Prostate gland (tissue), 2 donors: ENCODE data around the gene PLEKHM3. TPM values are rescaled to one million over a fixed set of nuclear protein-coding genes. Genes with fewer than 3 reads are reported as not detected.

Experiments used
- DNase-seq: peaks from one replicate; pipeline ENCODE4 v3.0.0-alpha.2; 2019; ENCODE audit warnings: low spot score
- H3K27ac ChIP-seq, 2 donors: fragments of 200-600 bp; sonication (generic); 2 replicates each; pipeline ENCODE4 v1.5.1; 2017 to 2019
- H3K27me3 ChIP-seq: fragments of 200-600 bp; sonication (generic); replicated peaks from 2 replicates; pipeline ENCODE4 v1.5.1; 2019; ENCODE audit not compliant: insufficient read depth
- H3K36me3 ChIP-seq, 2 donors: fragments of 200-600 bp; sonication (generic); 1 replicate in 1 of 2; 2 replicates in 1 of 2; pipeline versions ENCODE4 v1.5.1 to v1.8.1; 2017 to 2019
- H3K4me1 ChIP-seq: fragments of 200-600 bp; sonication (generic); replicated peaks from 2 replicates; pipeline ENCODE4 v1.5.1; 2019
- H3K4me3 ChIP-seq, 2 donors: fragments of 200-600 bp; sonication (generic); 2 replicates each; pipeline ENCODE4 v1.5.1; 2017 to 2019
- H3K9me3 ChIP-seq: fragments of 200-600 bp; sonication (generic); 2 replicates; pipeline ENCODE4 v1.5.1; 2017
- POLR2A ChIP-seq: fragments of 450-650 bp; IDR thresholded peaks from one replicate; pipeline ENCODE4 v1.6.1; 2016; ENCODE audit warnings: antibody characterized with exemption, mild to moderate bottlenecking
- POLR2AphosphoS5 ChIP-seq: sonication (generic); formaldehyde crosslinking; IDR thresholded peaks from one replicate; pipeline ENCODE4 v1.6.1; 2017; ENCODE audit warnings: antibody characterized with exemption
- WGBS: methylation state at CpG from one replicate; pipeline ENCODE4 v1.1.5; 2018; 5-methylcytosine and 5-hydroxymethylcytosine counted together
- intact Hi-C: fragments of 100-400 bp; cut with DNase I; formaldehyde crosslinking; loops from one replicate; pipeline ENCODE4 v1.14.2; 2022
- total RNA-seq, 2 donors: library from RNA; depleted of rRNA; stranded (reverse); fragments of >200 nt; gene quantifications; one replicate each; pipeline ENCODE4 v1.1.0, GENCODE V29; 2016
- TF ChIP-seq, protein P1 (sequence below), 4 experiments: fragments of 200-600 bp in 2 of 4; fragments of 450-650 bp in 2 of 4; sonication (generic) in 2 of 4; IDR thresholded peaks; 1 replicate in 3 of 4; 2 replicates in 1 of 4; pipeline ENCODE4 v1.5.1; 2016 to 2019; ENCODE audit warnings: antibody characterized with exemption in 4 of 4, mild to moderate bottlenecking in 2 of 4, moderate library complexity in 2 of 4

Gene PLEKHM3
- total RNA-seq, 2 donors from 2014 or later, result 17.0 to 28.6 TPM

DNA sequence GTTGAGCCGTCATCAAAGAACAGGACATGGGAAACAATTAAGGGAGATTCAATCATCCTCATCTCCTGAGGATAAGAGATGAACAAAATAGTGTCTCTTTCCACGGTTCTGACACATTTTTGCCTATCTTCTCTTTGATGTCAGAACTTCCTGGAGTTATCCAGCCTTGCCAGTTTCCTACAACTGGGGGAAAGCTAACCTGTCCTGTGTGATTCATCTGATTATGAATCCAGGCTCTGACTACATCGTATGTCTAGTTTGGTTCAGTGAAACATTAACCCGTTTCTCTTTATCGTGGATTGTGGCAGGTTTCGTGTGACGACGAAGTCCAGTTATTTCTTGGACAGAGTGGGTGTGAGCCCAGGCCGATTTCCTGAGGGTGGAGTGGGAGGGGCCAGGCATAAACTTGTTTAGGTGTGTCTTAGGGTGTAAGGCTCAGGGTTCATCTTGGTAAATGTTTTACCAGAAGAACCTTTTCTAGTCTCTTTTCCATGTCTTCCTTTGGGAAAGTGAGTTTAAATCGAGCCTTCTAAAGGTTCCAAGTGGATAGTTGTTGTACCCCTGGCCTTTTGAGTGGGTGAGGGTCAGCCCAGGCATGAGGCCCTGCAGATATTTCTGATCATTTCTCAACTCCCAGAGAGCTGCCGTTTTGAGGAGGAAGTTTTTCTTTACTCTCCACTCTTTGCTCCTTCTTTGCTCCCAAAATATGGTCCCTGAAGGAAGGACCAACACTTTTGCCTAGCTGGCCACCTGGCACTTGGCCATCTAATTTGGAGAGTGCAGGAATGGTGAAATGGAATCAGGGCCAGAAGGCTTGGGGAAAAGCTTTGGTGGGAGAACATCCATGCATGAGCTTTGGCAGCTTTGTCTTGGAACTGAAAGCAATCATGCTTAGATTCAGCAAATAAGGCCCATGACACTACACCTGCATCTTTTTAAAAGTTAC lies 205.2 kb downstream of the PLEKHM3 start:
- TF ChIP-seq POLR2AphosphoS5, result no peak
- TF ChIP-seq, protein P1, sequence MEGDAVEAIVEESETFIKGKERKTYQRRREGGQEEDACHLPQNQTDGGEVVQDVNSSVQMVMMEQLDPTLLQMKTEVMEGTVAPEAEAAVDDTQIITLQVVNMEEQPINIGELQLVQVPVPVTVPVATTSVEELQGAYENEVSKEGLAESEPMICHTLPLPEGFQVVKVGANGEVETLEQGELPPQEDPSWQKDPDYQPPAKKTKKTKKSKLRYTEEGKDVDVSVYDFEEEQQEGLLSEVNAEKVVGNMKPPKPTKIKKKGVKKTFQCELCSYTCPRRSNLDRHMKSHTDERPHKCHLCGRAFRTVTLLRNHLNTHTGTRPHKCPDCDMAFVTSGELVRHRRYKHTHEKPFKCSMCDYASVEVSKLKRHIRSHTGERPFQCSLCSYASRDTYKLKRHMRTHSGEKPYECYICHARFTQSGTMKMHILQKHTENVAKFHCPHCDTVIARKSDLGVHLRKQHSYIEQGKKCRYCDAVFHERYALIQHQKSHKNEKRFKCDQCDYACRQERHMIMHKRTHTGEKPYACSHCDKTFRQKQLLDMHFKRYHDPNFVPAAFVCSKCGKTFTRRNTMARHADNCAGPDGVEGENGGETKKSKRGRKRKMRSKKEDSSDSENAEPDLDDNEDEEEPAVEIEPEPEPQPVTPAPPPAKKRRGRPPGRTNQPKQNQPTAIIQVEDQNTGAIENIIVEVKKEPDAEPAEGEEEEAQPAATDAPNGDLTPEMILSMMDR (IDR thresholded peaks at IDR 0.05), result no peak
- TF ChIP-seq POLR2A, result no peak
- WGBS, result 70% methylated on average over 11 of the region's 11 CpGs
- Histone ChIP-seq H3K4me3 (no peak overlapping the region), H3K36me3 (no peaks in the 10 kb centered on the region), H3K4me1 (no peaks in the 10 kb centered on the region), H3K9me3 (no peaks in the 10 kb centered on the region), H3K27me3 (no peaks in the 10 kb centered on the region), H3K27ac (no peak overlapping the region)
- intact Hi-C loops, result no loop called here
- DNase-seq, result no peak

DNA sequence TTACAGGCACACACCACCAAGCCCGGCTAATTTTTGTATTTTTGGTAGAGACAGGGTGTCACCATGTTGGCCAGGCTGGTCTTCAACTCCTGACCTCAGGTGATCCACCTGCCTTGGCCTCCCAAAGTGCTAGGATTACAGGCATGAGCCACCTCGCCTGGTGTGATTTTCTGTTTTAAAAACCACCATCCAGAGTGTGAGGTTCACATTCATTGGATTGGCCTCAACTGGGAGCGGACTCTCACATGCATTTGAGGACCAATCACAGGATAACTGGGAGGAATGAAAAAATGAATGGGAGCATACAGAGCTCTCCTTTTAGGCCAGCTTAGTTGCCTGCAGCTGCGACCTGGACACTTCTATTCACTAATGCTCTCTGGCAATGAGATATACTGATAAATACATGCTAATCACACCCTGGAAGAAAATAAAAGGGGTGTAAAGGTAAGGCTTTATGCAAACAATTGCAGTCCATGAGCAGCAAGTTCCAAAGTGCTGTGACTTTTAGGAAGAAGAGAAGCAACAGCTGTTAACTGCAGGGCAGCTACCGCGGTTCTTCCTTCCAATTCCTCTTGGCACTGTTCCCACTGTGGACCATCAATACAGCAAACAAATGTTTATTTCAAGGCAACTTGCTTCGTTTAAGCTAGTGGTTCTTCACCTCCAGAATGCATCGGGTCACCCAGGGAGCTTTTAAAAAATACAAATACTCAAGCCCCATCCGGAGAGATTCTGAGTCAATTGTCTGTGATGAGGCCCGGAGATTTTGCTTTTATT lies 206.1 kb downstream of the PLEKHM3 start:
- H3K4me3 ChIP-seq, result no peak overlapping the region
- H3K27me3 ChIP-seq, result no peaks in the 10 kb centered on the region
- WGBS, result 65% methylated on average over 10 of the region's 10 CpGs
- no peaks in the 10 kb centered on the region for H3K4me1 ChIP-seq
- intact Hi-C loops, result no loop called here
- DNase-seq, result no peak
- no peaks in the 10 kb centered on the region for H3K36me3 ChIP-seq
- TF ChIP-seq, protein P1 (IDR thresholded peaks at IDR 0.05), result no peak
- TF ChIP-seq POLR2A (no peak), POLR2AphosphoS5 (no peak)
- H3K9me3 ChIP-seq, result no peaks in the 10 kb centered on the region
- H3K27ac ChIP-seq, result no peak overlapping the region

DNA sequence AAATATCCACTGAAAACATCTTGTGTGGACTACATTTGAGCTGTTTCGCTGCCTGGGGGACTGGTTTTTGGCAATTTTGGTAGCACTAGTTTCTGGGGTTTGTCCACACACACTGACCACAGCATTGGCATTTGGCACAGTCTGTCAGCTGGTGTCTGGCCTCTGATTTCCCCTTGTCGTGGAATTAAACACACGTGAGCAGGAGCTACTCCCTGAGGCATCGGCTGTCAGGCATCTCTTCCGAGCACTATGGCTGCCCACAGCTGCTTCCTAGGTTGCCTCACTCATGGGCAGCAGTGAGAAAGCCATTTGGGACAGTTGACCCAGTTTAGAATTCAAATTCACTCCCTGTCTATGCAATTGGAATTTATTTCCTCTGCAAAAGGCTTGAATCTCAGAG lies 208.8 kb downstream of the PLEKHM3 start:
- Histone ChIP-seq H3K9me3 (no peaks in the 10 kb centered on the region), H3K36me3 (no peaks in the 10 kb centered on the region), H3K27ac (no peak overlapping the region), H3K4me3 (no peak overlapping the region), H3K4me1 (no peaks in the 10 kb centered on the region), H3K27me3 (no peaks in the 10 kb centered on the region)
- 95% methylated on average over 5 of the region's 5 CpGs for WGBS
- no peak for DNase-seq
- intact Hi-C loops, result no loop called here
- no peak for TF ChIP-seq POLR2A
- no peak for TF ChIP-seq POLR2AphosphoS5
- TF ChIP-seq, protein P1 (IDR thresholded peaks at IDR 0.05), result no peak

DNA sequence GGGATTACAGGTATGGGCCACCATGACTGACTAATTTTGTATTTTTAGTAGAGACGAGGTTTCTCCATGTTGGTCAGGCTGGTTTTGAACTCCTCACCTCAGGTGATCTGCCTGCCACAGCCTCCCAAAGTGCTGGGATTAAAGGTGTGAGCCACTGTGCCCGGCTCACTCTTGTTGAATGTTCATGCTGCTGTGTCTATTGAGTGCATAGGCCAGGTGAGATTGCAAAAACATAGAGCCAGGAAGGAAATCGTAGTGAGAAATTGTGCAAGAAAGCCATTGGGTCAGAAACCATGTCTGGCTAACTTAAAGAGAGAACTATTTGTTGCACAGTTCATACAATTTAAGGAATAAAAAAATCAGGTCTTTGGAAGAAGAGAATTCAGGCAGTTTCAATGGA lies 210.1 kb downstream of the PLEKHM3 start:
- 85% methylated on average over 3 of the region's 3 CpGs for WGBS
- no peak overlapping the region for H3K4me3 ChIP-seq
- no peak for DNase-seq
- H3K27ac ChIP-seq, result no peak overlapping the region
- intact Hi-C loops, result no loop called here
- no peaks in the 10 kb centered on the region for H3K27me3 ChIP-seq
- no peaks in the 10 kb centered on the region for H3K36me3 ChIP-seq
- no peaks in the 10 kb centered on the region for H3K4me1 ChIP-seq
- H3K9me3 ChIP-seq, result no peaks in the 10 kb centered on the region
- TF ChIP-seq POLR2AphosphoS5, result no peak
- TF ChIP-seq POLR2A, result no peak
- TF ChIP-seq, protein P1 (IDR thresholded peaks at IDR 0.05), result no peak
